Stimulated activated naive CD8-positive, alpha-beta T cell treated with anti-CD3 and anti-CD28 coated beads, Interleukin-15, amount 100 ng/mL, for 72 hours (primary cell): Measurements from ENCODE around the gene CRAT.
A peak's percentile ranks its signal among the peaks of the same experiment; 100 is the strongest.
"Not testable (repeated sequence)": the region's sequence is repeated elsewhere in the genome, so short reads cannot be mapped to it uniquely, and the experiment has no call there.

ENCODE experiments used
- ATAC-seq: fragments of 150-1000 bp; cut with Tn5 transposase; 2 replicates; pipeline ENCODE4 v1.10.0; 2021; ENCODE audit warnings: mild to moderate bottlenecking, moderate library complexity
- DNase-seq, 2 donors: peaks; one replicate each; pipeline ENCODE4 v3.0.0; 2021 to 2022
- H3K27ac Mint-ChIP-seq, 2 donors: one replicate each; pipeline ENCODE4 v1.8.0; 2022; ENCODE audit warnings: mild to moderate bottlenecking in 2 of 2, mixed read lengths in 2 of 2, moderate library complexity in 2 of 2
- H3K27me3 Mint-ChIP-seq: one replicate; pipeline ENCODE4 v1.8.0; 2022; ENCODE audit warnings: mixed read lengths
- H3K4me1 Mint-ChIP-seq: one replicate; pipeline ENCODE4 v1.8.0; 2022; ENCODE audit warnings: mild to moderate bottlenecking, mixed read lengths
- H3K4me3 Mint-ChIP-seq, 2 donors: one replicate each; pipeline ENCODE4 v1.8.0; 2022; ENCODE audit warnings: mild to moderate bottlenecking in 2 of 2, mixed read lengths in 2 of 2, moderate library complexity in 1 of 2
- H3K9me3 Mint-ChIP-seq, 2 donors: one replicate each; pipeline ENCODE4 v1.8.0; 2022; ENCODE audit warnings: mixed read lengths in 2 of 2

CRAT gene

DNA sequence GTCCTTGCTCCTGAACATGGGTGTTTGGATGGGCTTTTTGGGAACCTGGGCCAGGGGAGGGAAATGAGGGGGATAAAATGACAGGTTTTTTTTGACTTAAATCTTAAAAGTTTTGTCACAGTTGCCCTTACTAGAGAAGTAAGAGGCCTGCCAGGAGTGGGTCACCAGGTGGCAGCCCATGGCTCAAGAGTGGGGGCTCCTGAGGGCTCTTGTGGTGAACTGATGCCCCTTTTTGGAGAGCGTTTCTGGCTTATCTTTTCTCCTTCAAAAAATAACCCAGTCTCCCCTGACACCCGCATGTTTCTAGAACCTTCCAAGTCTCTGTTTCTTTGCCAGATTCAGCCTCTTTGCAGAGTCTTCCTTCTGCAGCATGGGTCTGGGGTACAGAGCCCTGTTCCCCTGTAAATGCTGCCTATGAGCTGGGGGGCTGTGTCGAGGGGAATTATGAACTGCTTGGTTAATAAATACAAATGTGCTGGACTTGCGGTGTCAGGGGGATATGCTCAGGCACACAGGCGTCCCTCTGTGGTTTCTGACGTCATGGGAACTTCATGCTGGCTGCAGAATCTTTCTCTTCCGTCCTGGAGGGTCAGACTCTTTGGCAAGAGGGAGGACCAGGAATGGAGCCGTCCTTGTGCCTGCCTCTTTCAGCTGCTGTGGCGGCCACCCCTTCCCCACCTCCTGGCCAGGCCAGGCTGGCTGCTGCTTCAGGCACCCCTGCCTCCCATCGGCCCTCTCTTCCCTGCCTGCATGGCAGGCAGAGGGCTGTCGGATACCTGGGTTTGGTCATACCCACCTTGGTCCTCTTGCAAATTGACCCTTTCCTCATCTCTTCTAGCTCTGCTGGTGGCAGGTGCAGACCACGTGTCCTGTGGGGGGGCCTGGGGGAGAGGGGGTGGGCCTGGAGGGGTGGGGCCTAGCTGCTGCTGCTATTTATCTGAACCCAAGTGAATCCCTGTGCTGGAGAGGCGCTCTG is 30.8 kb upstream of the CRAT start:
- Mint-ChIP-seq H3K9me3 (no peaks in the 10 kb centered on the region), H3K27me3 (no peaks in the 10 kb centered on the region), H3K27ac (peak overlapping the region; percentile 92 to 95), H3K4me1 (peaks cover 55% of the 10 kb centered on the region), H3K4me3 (peak overlapping the region; percentile 81 to 90)
- ATAC-seq (no peak), DNase-seq (no peak)

DNA sequence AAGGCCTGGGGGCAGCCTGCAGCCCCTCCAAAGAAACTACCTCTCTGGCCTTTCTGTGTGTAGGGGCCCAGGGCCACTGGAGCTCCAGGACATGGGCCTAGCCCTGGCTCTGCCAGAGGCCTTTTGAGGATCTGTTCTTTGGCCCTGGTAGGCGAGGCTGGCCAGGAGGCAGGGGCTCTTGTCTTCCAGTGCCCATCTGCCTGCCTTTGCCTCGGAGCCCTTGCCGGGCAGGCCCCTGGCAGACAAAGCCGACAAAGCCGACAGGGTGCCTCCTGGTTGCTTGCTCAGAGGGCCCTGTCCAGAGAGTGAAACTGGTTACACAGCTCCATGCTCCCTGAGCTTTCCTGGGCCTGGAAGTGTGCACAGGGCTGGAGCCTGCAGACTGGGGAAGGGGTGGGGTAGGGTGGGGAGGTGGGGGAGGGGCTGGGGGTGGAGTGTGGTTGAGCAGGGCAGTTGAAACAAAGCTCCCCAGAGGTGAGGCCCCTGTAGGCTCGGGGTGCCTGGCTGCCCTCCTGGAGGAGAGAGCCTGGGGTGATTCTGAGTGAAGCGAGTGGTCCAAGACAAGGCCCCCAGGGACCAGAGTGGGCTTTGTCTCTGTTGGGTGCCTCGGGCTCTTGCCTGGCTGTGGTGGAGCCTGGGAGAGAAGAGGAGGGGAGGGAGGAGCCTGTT is 29.9 kb upstream of the CRAT start:
- H3K4me1 Mint-ChIP-seq = peaks cover 55% of the 10 kb centered on the region
- H3K4me3 Mint-ChIP-seq = peak overlapping the region; percentile 81 to 90
- H3K27me3 Mint-ChIP-seq = no peaks in the 10 kb centered on the region
- H3K27ac Mint-ChIP-seq = peak overlapping the region; percentile 92 to 95
- peak in 1 of 2 donors; percentile 29 for DNase-seq
- no peaks in the 10 kb centered on the region for H3K9me3 Mint-ChIP-seq
- peak; percentile 45 for ATAC-seq

DNA sequence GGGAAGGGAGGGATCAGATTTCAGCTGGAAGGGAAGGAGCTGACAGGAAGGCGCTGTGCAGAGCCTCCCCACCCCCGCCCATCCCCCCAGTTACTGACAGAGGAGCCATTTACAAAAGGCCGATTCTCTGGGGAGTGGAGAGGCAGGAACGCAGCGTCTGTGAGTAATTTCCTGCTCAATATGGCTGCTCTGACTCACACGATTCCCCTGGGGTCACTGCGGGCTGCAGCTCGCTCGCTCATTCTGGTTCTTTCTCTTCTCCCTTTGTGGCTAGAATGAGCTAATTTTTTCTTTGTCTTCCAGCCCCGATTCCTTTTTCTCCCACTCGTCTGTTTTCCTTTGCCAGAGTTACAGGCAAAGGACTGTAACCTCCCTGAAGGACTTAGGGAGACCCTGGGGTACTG is 29.4 kb upstream of the CRAT start:
- peak overlapping the region; percentile 81 to 90 for H3K4me3 Mint-ChIP-seq
- no peaks in the 10 kb centered on the region for H3K27me3 Mint-ChIP-seq
- ATAC-seq = peak; percentile 94
- peak overlapping the region; percentile 92 to 95 for H3K27ac Mint-ChIP-seq
- no peaks in the 10 kb centered on the region for H3K9me3 Mint-ChIP-seq
- DNase-seq = peak; percentile 75 to 87
- peaks cover 55% of the 10 kb centered on the region for H3K4me1 Mint-ChIP-seq

DNA sequence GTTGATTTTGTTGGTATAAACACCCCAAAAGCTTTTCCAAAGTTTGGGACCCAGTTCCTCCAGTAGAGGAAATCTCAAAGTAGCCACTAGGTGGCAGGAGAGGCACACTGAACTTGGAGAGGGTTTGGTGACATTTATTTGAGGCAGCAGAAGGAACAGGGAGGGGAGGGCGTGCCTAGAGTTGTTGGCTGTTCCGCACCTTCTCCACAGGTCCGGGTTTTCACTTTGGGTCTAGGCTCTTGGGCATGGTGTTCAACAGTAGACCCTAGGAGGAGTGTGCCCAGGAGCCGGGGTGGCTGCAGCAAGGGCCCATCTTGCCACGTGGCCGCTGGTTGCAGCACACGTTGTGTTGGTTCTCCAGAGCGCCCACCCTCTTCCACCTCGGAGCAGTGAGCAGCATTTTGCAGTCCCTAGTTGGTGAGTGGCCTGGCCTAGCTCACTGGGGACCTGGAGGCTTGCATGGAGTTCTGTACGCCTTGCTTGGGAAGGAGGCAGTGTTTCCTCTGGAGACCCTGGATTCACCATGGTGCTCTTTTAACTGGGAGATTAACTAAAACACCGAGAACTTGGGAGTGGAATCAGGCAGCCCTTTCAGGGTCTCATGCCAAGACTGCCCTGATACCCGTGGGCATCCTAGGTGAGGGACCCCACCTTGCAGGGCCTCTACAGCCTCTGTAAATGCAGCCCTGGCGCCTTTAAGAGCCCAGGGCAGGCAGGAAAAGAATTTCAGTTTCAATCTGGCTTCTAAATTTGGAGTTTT is 28.8 kb upstream of the CRAT start:
- DNase-seq (peak; percentile 75 to 77), ATAC-seq (peak; percentile 65)
- peak overlapping the region; percentile 92 to 95 for H3K27ac Mint-ChIP-seq
- peaks cover 55% of the 10 kb centered on the region for H3K4me1 Mint-ChIP-seq
- H3K4me3 Mint-ChIP-seq = peak overlapping the region; percentile 81 to 90
- H3K27me3 Mint-ChIP-seq = no peaks in the 10 kb centered on the region
- H3K9me3 Mint-ChIP-seq = no peaks in the 10 kb centered on the region

DNA sequence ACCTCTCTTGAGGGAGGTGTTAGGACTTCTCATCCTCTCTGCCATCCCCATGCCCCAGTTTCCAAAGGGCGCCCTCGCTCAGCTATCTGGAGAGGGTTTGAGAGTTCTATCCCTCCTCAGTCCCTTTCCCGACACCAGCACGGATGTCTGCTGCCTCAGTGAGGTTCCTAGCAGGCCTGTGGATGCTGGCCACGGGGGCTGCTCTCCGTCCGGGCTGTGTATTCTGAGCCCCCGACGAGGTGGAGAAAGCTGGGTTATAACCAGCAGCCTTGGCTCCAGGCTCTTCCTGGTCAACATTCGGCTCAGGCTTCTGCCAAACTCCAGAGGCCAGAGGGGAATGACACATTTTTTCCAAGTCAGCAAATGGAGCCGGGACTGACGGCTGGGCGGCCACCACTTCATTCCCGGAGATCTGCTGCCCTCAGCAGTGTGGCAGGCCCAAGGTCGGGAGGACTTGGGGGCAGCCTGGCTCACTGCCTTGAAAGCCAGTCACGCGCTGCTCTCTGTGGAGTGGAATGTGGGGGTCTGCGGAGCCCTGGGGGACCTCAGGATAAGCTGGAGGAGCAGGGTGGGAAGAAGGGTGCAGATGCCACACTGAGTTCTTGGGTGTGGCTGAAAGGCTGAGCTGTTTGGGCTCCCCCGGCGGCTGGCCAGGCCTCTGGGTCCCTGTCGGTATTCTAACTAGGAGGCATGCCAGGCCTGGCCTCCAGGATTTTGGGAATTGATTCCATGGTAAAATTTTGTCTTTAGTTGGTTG is 28.1 kb upstream of the CRAT start:
- peak overlapping the region in 1 of 2 donors; percentile 90 for H3K4me3 Mint-ChIP-seq
- no peaks in the 10 kb centered on the region for H3K9me3 Mint-ChIP-seq
- ATAC-seq (no peak), DNase-seq (peak in 1 of 2 donors; percentile 5)
- H3K27ac Mint-ChIP-seq = no peak overlapping the region
- H3K27me3 Mint-ChIP-seq = no peaks in the 10 kb centered on the region
- H3K4me1 Mint-ChIP-seq = peaks cover 48% of the 10 kb centered on the region

DNA sequence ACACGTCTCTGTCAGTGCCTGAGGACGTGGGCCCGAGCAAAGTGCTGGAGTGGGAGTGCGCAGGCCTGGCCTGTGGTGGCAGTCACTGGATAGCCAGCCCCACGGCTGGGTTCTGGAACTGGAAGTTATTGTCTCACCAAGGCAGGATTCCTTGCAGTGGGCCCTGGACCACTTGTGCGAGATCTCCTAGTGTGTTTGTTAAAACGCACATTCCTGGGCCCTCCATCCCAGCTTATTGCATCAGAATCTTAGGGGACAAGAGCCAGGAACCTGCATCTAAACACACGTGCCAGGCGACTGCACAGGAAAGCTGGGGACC is 27.5 kb upstream of the CRAT start:
- H3K4me3 Mint-ChIP-seq = no peak overlapping the region
- H3K27me3 Mint-ChIP-seq = no peaks in the 10 kb centered on the region
- H3K9me3 Mint-ChIP-seq = no peaks in the 10 kb centered on the region
- peaks cover 44% of the 10 kb centered on the region for H3K4me1 Mint-ChIP-seq
- ATAC-seq (no peak), DNase-seq (no peak)
- no peak overlapping the region for H3K27ac Mint-ChIP-seq

DNA sequence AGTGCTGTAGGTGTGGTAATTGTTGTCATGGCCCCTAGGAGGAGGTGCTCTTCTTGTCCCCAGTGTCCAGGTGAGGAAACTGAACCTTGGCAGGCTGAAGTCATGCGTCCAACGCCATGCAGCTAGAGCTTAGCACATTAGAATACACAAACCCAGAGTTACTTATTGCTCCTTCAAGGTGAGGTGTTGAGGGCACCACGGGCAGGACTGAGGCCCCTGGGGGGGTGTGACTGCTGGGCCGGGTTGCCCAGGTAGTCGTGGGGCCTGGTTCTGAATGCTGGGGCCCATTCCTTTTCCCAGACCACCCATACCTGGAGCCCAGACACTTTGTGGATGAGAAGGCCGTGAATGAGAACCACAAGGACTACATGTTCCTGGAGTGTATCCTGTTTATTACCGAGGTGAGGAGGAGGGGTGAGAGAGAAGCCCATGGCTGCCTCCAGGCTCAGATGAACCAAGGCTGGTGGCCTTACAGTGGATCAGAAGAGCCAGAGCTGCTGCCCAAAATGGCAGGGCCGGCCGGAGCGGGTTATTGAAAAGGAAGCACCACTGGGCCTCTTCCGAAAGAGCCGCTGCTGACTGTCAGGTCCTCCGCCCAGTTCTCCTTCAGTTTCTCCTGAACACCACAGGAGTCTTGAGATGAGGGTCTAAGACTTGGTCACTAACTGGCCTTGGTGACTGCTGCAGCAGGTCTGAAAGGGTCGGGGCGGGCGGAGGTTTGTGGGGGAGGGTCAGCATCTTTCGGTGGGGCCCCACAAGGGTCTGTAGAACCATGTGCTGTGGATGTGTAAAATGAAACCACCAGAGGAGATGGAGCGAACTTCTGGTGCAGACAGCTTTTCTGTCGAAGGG is 26.9 kb upstream of the CRAT start:
- ATAC-seq (no peak), DNase-seq (no peak)
- H3K27ac Mint-ChIP-seq = peak overlapping the region in 1 of 2 donors; percentile 42
- no peak overlapping the region for H3K4me3 Mint-ChIP-seq
- H3K27me3 Mint-ChIP-seq = no peaks in the 10 kb centered on the region
- H3K9me3 Mint-ChIP-seq = no peaks in the 10 kb centered on the region
- peaks cover 38% of the 10 kb centered on the region for H3K4me1 Mint-ChIP-seq

DNA sequence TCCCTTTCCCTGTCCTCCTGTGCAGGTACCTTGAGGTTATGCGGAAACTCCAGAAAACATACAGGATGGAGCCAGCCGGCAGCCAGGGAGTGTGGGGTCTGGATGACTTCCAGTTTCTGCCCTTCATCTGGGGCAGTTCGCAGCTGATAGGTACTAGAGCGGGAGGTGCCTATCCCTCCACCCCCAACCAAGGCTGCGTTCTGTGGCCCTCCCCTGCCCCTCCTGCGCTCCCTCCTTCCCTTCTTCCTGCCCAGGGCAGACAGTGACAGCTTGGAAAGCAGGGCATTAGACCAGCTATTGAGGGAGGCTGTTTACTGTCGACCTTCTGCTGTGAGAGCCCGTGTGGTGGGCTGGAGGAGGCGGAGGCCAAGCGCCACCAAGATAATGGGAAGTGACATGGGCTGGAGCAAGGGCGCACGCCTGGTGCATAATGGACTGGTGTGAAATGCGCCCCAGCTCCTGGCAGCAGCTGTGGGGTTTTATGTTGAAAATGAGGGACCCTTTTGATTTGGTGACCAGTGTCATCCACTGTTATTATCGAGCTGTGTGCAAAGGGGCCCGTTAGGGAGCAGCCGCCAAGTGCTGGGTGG is 25.9 kb upstream of the CRAT start:
- no peak for ATAC-seq
- no peak overlapping the region for H3K4me3 Mint-ChIP-seq
- H3K27me3 Mint-ChIP-seq = no peaks in the 10 kb centered on the region
- H3K9me3 Mint-ChIP-seq = no peaks in the 10 kb centered on the region
- DNase-seq = no peak
- H3K4me1 Mint-ChIP-seq = peaks cover 37% of the 10 kb centered on the region
- no peak overlapping the region for H3K27ac Mint-ChIP-seq

DNA sequence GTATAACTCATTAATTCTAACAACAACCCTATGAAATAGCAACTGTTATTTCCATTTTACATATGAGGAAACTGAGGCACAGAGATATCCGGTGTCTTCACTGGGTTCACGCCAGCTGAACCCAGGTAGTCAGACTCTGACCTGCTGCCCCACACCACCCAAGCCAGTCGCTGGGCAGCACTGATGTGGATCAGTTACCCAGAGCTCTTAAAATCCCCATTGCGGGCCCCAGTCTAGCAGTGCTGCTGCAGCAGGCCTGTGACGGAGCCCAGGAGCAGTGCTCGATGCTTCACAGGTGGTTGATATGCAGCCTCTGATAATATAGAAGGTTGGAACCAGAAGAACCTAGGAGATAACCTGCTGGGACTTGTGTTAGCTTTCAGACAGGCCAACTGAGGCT is 24.9 kb upstream of the CRAT start:
- Mint-ChIP-seq H3K27ac (no peak overlapping the region), H3K9me3 (no peaks in the 10 kb centered on the region), H3K4me1 (peaks cover 31% of the 10 kb centered on the region), H3K27me3 (no peaks in the 10 kb centered on the region), H3K4me3 (no peak overlapping the region)
- ATAC-seq (no peak), DNase-seq (no peak)

DNA sequence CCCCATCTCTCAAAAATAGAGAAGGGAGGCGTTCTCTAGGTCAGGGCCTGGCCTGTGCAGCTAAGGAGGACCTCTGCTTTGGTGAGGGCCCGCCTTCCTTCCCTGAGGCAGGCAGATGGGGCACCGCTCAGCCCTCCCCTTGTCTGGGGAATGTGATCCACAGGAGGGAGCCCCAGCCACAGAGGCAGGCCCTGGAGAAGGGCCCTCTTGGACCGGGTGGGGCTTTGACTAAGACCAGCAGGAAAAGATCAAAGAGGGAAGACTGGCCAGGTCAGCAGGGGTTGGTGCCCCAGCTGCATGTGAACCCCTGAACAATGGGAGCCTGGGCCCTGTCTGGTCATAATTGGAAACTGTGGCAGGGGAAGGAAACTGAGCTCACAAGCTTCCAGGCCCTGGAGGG is 22.5 kb upstream of the CRAT start:
- Mint-ChIP-seq H3K9me3 (no peaks in the 10 kb centered on the region), H3K27me3 (no peaks in the 10 kb centered on the region), H3K4me3 (no peak overlapping the region), H3K27ac (no peak overlapping the region), H3K4me1 (peaks cover 14% of the 10 kb centered on the region)
- ATAC-seq = no peak
- no peak for DNase-seq

DNA sequence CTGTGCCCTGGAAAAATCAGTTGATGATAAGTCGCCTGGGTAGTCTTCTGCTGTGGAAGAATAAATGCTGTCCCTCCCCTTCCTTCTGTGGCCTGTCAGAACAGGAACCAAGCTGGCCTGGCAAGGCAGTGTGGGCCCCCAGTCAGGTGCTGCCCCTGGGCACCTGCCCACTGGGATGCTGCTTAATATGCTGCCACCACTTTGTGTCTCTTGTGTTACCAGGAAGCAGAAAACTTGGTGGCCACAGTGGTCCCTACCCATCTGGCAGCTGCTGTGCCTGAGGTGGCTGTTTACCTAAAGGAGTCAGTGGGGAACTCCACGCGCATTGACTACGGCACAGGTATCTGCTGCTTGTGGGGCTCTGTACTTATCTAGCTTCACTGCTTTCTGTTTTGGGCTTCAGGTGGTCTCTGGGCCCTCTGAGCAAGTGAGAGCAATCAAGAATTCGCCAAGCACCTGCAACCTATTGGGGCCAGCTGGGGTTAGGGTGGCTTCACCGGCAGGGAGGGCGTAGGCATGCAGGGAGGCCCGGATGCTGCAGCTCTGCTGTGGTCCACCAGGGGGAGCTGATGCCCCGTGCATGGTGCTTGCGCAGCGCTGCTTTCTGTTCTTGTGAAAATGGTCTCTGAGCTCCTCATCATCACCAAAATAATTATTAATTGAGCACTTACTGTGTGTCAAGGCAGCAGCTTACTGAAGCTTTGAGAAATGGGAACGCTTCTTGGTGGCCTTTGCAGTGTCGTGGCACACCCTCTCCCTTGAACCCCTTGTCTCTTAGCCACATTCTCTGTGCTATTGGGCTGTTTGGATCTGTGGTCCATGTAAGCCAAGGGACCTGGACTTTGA is 20.9 kb upstream of the CRAT start:
- Mint-ChIP-seq H3K27ac (no peak overlapping the region), H3K27me3 (no peaks in the 10 kb centered on the region), H3K9me3 (no peaks in the 10 kb centered on the region), H3K4me1 (peaks cover 14% of the 10 kb centered on the region), H3K4me3 (no peak overlapping the region)
- peak; percentile 98 for ATAC-seq
- DNase-seq = peak; percentile 82 to 86

DNA sequence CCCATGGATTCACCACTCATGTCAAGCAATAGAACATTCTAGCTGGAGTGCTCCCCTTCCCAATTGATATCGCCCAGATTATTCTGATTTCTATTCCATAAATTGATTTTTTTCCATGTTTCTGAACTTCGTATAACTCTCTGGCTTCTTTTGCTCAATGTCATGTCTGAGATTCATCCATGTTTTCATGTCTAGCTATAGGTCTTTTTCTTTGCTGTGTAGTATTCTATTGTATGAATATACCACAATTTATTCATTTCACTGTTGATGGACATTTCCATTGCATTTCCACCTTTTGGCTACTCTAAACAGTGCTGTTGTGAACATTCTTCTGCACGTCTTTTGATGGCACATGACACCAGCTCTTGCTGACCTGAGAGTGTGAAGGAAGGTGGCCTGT is 20.2 kb upstream of the CRAT start:
- no peak overlapping the region for H3K27ac Mint-ChIP-seq
- H3K9me3 Mint-ChIP-seq = no peaks in the 10 kb centered on the region
- ATAC-seq = no peak
- H3K4me1 Mint-ChIP-seq = peaks cover 14% of the 10 kb centered on the region
- H3K4me3 Mint-ChIP-seq = no peak overlapping the region
- DNase-seq = no peak
- no peaks in the 10 kb centered on the region for H3K27me3 Mint-ChIP-seq

DNA sequence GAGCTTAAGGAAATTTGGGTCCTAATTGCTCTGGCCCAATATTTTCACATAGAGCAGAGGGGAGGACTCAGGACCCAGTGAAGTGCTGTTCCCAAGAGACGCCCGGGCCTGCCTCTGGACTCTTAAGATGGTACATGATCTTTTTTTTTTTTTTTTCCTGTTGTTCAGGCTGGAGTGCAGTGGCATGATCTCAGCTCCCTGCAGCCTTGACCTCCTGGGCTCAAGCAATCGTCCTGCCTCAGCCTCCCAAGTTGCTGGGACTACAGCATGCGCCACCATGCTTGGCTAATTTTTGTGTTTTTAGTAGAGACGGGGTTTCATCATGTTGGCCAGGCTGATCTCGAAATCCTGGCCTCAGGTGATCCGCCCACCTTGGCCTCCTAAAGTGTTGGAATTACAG is 19.7 kb upstream of the CRAT start:
- DNase-seq, H3K9me3 Mint-ChIP-seq, H3K4me3 Mint-ChIP-seq, H3K27me3 Mint-ChIP-seq, H3K27ac Mint-ChIP-seq, ATAC-seq: not testable (repeated sequence)
- H3K4me1 Mint-ChIP-seq = peaks cover 14% of the 10 kb centered on the region
